NCI-H128 (cell line): ENCODE data around the gene PLAAT3.
"Not testable (repeated sequence)": the region's sequence is repeated elsewhere in the genome, so short reads cannot be mapped to it uniquely, and the experiment has no call there.

Source experiments
- DNase-seq: peaks from one replicate; lab custom pipeline; 2025; ENCODE audit not compliant: unreplicated experiment; lab: John Stamatoyannopoulos, UW

Gene PLAAT3

DNA sequence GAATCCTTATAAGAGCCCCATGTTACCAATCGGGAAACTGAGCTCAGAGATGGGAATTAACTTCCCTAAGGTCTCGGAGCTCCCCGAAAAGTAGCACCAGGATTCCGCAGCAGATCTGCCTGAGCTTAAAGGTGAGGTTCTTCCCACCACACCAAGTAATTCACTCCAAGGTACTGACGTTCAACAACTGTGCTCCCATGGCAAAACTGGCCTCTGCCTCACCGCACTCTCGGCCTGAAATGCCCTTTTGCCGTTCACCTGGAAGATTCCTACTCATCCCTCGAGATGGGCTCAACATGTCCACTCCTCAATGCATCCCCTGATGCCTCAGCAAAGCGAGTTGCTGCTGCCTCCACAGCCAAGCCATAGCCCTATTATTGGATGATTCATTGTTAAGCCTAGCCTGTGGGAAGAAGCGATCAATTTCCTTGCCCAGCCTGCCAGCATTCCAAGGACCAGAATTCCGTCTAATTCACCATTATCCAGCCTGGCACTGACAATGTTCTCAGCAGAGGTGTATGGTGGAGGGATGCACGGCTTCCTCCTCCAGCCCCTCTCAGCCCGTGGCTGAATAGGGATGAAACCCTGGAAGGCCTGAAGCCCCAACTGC lies 4.2 kb downstream of the PLAAT3 start:
- DNase-seq: no peak

DNA sequence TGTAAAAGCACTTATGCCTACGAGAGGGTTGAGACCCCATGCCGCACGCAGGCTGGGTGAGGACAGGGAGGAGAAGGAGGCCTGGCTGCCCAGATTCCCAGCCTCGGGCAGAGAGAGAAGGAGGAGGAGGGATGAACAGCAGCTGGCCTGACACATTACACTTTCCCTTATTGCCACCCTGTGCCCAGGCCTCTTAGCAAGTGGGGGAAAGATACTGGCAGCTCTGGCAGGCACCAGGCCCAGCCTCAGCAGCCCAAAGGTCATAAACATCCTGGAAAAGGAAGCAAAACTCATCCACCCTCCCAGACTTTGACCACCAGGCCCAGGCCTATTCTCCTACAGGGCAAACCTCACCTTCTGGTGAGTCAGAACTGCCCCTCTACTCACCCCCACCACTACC lies 4.7 kb downstream of the PLAAT3 start:
- no peak for DNase-seq

DNA sequence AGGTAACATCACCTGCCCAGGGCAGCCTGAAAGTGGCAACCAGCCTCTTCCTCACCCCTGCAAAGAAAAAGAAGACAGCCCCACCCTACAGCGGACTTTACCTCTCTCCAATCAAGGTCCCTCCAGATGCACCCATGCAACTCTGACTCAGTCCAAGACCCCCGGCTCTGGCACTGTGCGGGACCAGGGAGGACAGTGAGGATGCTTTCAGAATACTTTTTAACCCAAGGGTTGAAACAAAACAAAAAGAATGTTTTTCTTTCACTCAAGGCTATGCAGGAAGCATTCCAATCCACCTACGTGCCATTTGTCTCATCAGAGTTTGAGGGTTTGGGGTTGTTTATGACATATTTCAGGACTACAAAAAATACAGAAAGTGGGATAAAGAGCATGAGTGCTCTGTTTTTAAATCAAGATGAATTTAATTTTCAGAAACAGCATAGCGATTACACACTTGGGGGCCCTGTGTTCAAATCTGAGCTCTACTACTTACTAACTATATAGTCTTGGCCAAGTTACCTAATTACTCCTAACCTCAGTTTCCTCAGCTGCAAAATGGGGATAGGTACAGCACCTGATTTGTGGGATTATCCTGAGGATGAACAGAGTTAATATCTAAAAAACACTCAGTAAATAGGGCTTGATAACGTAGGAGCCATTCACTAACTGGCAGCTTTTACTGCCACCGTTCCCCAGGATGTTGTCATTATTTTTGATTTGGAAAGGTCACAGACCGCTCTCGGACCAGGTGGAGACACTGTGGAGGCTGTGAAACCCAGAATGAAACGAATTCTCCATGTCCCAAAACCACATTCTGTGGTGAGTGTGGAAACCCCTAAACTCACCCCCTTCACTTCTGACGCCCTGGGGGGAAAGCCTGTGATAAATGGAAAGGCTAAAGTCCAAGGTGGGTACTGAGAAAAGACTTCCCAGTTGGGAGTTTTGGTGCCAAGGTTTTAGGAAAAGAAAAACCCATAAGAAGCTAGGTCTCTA lies 5.6 kb downstream of the PLAAT3 start:
- no peak for DNase-seq

DNA sequence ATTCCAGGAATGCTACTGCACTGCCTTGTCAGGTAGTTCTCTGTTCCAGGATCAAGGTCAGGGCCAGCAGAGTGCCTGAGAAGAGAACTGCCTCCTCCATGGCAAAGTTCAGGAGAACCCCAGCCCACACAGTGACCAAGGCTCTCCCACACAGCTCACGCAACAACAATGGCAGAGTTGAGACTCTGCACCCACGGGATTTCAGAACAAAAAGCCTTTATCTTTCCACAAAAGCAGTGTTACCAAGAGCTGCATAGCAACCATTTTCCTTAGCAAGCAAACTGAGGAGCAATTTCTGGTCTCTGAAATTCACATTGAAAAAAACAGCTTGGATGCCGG lies 11.1 kb downstream of the PLAAT3 start:
- no peak for DNase-seq

DNA sequence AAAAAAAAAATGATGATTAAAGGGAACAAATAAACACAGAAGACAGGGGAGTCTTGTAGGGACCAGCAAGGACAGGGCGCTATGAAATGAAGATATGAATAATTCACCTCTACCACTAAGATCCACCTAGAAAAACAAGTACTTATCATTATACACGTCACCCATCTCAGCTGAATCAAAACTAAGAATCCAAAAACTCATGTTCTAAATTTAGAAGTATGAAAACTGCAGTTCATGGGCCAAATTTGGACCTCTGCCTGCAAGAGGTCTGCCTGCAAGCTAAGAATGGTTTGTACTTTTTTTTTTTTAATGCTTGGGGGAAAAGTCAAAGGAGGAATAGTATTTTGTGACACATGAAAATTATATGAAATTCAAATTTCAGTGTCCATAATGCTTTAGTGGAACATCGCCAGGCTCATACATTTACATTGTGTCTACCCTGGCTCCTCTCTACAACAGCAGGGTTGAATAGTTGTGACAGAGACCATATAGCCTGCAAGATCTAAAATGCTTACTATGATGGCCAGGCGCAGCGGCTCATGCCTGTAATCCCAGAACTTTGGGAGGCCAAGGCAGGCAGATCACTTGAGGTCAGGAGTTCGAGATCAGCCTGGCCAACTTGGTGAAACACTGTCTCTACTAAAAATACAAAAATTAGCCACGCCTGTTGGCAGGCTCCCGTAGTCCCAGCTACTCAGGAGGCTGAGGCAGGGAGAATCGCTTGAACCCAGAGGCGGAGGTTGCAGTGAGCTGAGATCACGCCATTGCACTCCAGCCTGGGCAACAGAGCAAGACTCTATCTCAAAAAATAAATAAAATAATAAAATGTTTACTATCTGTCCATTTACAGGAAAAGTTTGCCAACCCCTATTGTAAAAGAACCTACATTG lies 11.7 kb downstream of the PLAAT3 start:
- not testable (repeated sequence) for DNase-seq

DNA sequence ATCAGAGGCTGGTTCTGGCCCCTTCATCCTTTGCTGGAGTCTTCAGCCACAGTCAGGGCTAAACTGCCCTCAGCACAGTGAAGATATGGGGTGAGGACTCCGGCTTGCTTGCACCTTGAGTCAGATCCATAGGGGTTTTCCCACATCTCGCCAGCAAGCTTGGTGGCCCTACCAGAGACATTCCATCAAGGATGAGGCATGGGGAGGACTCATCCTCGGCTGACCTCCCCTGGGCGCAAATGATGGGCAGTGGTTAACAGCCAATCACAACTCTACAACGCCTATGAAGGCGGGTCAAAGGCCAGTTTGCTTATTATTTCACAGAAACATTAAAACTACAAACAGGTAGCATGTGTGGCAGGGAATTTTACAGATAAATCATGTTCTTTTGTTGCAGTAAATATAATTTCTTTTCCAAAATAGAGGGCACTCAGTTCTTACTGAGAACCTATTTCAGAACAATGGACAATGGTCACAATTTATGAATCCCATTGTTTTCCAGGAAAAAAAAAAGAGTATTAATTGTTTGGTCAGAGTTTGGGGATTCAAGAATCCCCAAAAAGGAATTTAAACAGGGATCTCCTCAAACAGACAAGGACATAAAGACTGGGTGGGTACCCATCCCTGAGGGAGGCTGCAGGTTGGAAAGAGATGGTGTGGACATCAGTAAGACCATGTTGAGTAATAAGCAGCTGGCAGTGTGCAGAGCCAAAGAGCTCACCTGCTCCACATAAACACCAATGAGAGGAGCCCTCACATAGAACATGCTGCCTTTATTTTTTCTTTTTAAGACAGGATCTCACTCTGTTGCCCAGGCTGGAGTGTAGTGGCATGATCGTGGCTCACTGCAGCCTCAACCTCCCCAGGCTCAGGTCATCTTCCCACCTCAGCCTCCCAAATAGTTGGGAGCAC lies 14.8 kb downstream of the PLAAT3 start:
- no peak for DNase-seq

DNA sequence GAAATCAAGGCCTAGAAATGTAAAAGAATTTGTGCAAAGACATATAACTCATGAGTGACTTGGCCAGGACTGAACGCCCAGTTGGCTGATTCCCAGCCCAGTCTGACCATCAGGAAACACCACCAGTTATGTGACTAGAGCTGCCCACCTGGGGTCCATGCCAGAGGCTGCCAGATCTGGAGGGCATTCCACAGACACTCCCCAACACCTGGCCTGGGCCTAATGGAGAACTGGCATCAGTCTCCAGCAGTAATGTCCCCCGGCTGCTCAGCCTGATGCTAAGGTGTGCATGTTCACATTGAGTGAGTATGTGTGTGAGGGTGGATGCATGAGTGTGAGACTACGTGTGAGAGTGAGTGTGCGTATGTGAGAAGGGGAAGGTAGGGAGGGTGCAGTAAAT lies 15.7 kb downstream of the PLAAT3 start:
- DNase-seq: no peak

DNA sequence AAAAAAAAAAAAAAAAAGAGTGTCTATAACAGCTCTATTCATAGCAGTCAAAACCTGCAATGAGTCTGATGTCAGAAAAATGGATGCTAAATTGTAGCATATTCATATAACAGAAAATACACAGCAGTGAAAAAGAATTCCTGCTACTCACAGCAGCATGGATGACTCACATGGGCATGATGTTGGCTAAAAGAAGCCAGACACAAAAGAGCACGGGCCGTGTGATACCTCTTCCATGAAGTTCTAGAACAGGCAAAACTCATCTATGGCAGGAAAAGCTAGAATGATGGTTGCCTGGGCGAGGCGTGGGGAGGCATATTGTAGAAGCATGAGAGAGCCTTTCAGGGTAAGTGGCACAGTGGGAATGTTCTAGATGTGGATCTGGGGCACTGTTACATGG lies 18.9 kb downstream of the PLAAT3 start:
- no peak for DNase-seq

DNA sequence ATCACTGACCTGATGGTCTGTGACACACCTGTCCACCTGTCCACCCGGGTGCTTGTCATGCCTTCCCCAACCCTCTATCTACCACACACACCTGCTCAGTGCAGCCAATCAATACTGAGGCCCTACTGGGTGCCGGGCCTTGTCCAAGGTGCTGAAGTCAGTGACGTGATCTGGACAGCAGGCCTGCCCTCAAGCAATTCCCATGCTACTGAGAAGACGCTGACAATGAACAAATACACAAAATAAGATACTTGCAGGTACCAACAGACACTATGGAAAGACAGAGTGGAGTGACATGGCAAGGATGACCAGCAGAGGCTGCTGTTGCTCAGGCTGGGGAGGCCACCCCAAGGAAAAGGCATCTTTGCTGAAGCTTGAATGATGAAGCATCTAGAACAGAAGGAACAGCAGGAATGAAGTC lies 21.2 kb downstream of the PLAAT3 start:
- no peak for DNase-seq

DNA sequence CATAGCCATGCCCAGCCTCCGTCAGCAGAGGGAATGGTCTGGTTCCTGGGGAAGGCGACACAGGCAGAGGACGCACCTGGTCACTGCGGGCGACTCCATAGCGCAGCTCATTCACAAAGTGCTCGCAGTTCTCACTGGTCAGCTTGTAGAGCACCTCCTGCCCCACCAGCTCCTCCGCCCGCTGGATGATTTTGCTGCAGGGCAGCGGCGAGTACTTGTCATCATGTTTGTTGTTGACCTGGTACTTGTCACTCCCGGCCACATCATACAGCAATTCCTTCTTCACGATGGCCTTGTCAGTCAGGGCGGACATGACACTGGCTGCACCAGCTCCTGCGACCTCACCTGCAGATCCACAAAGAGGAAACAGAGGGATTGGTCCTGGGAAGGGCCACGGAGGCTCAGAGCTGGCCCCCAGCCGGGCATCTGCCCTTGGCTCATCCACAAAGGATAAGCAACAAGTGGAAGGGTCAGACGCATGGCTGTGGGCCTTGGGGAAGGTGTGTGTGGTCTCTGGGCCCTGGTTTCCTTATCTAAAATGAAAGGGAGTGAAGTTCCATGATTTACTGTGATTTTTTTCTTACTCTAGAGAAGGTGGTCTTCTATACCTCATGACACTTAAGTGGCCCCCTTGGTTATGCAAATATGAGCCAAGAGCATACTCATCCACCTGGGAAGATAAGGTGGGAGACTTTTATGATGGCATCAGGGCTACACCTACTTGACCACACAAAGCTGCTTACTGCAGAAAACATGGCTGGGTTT lies 24.0 kb downstream of the PLAAT3 start:
- DNase-seq: no peak

DNA sequence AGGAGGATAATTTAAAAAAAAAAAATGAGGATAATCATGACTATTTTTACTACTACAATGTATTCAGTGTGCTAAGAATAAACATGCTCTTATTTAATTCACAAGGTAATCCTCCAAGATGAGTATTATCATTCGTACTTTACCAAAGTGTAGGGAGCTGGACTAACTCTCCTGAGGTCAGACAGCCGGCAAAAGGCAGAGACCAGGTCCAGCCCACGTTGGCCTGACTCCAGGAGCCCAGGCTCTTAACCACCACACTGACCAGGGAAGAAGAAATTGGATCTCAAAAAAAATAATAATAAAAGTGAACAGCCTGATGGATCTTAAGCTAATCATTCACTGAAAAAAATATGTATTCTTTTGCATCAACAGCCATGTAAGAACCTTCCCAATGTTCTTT lies 25.2 kb downstream of the PLAAT3 start:
- DNase-seq: no peak

DNA sequence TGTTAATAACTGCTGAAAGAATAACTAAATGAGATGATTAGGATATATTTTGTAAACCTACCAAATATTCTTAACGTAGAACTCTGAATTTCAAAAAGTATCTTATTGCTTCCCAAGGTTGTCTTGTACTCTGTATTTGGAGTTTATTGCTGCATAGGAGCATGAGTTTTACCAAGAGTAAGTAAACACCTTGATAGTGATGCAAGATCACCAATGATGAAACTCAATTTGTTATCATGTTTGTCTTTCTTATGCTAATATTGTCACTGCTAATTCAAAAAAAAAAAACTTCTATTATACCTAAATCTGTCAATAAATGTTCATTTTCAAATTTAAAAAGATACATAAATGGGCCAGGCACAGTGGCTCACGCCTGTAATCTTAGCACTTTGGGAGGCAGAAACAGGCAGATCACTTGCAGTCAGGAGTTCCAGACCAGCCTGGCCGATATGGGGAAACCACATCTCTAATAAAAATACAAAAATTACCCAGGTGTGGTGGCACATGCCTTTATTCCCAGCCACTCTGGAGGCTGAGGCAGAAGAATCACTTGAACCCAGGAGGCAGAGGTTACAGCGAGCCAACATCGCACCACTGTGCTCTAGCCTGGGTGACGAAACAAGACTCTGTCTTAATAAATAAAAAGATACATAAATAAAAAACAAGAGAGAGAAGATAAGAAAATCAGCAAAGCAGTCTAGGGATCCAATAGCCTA lies 27.6 kb downstream of the PLAAT3 start:
- DNase-seq: no peak

DNA sequence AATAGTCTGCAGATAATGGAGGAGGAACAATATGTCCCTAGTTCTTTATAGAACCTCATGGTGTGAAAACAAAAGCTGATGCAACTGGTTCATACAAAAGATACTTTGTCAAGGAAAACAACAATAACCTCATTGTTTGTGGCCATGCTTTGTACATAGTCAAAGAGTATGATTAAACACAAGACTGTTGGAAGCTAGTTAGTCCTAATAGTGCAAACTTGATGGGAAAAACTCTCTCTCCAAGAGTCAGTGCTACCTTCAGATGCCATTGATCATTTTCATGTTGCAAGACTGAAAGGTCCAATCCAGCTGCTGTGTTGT lies 30.9 kb downstream of the PLAAT3 start:
- DNase-seq: no peak

DNA sequence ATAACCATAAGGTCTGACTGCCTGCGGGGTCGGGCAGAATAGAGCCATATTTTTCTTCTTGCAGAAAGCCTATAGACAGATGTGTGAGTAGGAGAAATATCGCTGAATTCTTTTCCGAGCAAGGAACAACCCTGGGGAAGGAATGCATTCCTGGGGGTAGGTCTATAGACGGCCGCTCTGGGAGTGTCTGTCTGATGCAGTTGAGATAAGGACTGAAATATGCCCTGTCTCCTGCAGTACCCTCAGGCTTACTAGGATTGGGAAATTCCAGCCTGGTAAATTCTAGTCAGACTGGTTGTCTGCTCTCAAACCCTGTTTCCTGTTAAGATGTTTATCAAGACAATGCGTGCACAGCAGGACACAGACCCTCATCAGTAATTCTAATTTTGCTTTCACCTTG lies 33.0 kb downstream of the PLAAT3 start:
- not testable (repeated sequence) for DNase-seq

DNA sequence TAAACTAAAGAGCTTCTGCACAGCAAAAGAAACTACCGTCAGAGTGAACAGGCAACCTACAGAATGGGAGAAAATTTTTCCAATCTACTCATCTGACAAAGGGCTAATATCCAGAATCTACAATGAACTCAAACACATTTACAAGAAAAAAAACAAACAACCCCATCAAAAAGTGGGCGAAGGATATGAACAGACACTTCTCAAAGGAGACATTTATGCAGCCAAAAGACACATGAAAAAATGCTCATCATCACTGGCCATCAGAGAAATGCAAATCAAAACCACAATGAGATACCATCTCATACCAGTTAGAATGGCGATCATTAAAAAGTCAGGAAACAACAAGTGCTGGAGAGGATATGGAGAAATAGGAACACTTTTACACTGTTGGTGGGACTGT lies 35.4 kb downstream of the PLAAT3 start:
- not testable (repeated sequence) for DNase-seq

DNA sequence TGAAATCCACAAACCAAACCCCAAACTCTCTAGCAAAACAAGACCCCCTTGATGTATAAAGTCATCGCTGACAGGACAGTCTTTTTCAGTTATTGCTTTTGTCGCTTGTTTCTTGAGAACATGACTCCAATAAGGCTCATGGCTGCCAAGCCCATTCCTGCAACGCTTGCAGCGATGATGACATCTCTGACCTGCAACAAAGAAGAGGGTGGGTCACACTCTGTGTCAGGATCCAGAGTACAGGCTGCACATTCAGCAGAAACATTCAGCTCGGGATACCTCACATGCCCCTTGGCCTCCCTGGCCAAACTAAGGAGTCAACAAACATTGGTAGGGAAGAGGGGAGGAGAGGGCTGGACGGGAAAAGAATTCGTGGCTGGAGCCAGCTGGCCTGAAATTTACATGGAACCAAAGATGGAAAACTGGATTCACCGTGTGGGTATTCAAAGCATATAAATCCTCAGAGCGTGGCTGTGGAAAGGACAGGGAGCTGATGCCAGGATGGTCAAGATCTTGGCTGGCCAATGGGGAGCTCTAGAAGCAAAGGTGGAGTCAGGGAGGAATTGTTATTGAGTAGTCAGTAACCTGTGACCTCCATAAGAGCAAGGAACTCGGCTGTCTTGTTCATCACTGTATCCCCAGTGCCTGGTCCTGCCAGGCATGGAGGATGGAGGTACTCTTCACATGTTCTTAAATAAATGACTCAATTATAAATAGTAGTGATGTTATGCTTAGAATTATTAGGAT lies 39.2 kb downstream of the PLAAT3 start:
- no peak for DNase-seq

DNA sequence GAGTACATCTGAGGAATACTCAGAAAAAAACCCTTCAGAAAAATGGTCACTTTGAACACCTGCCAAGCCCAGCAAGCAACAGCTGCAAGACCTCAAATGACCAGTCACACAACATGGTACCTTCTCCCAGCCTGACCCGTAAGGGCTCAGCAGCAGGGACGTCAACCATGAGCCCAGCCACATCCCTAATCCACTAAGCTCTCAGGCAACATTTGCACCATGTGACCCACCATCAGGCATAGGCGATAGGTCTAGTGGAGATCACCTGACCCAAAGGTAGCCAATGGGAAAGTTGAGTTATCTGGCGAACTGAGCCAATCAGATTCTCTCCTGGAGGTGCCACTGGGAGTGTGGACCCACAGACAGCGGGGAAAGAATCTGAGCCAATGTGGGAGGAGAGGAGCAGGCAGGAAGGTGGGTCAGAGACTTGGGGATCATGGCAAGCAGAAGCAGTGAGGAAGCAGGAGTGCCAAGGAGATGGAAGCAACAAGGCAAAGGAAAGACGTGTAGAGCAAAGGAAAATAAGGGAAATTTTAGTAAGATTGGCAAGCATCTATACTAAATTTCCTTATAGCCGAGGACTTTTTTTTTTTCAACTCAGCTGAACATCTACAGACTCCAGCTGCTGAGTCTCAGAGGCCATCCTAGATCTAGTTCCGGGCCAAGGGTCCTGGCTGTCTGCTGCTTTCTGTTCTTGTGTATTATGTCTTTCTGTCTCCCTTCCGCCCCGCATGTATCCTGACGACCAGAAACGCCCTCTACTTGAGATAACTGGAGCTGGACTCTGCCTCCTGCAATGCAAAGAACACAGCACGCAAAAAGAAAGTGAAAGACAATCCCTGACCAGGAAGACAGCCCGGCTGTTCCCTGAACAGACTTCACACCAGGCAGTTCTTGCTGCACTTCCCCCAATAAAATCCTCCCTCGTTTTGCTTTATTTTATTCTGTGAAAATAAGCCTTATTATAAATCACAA lies 40.1 kb downstream of the PLAAT3 start:
- no peak for DNase-seq
